IPS DF 4.7 (cell line): Measurements from ENCODE around the gene AUTS2.

Source experiments
- DNase-seq: peaks from one replicate; pipeline ENCODE4 v3.0.0-alpha.2; 2013; ENCODE audit warnings: low spot score; ENCODE audit errors: extremely low read depth

AUTS2 gene

DNA sequence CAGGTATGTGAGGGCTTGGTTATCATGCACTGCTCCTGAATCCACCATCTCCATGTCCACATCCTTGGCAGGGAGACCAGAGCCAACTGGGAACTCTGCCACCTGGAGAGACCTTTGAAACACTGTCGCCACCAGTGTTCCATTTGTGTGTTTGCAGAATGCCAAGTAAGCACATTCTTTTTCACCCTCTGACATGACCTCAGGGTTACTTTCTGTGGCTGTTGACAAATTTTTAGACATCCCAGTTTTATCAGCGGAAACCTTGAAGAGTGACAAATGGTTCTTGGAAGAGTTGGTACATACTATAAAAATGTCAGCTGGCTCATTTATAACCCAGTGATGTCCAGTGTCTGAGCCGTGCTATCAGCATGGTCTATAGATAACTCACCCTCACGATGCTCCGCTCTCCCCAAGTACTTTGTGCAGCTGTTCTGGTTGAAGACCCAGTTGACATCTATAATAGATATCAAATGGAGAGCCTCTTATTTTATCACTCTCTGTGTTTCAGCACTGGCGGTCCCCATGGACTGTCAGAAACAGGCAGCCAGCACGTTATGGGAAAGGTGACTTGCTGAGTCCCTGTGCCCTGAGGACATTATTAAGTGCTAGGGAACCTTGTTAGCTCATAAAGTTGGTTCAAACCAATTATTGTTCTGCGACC is 970.5 kb downstream of the AUTS2 start:
- no peak for DNase-seq

DNA sequence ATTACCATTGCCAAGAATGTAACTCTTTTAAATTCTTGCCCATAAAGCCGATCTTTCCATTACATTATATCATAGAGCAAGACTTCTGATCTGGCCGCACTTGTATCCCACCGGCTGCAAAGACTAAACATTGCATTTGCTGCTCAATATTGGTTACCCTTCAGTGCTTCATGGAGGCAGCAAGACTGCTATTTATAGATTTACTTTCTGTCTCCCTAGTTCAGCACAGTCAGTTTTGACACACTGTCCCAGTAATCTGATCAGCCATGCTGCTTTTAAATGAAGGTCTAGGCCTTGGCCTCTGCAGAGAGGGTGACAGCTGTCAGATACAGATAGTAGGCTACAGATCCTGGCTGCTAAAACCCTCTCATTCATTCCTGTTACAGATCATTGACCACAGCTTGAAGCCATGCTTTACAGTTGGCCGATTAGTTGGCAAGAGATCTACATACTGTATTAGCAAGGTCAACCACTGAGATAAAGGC is 971.1 kb downstream of the AUTS2 start:
- no peak for DNase-seq

DNA sequence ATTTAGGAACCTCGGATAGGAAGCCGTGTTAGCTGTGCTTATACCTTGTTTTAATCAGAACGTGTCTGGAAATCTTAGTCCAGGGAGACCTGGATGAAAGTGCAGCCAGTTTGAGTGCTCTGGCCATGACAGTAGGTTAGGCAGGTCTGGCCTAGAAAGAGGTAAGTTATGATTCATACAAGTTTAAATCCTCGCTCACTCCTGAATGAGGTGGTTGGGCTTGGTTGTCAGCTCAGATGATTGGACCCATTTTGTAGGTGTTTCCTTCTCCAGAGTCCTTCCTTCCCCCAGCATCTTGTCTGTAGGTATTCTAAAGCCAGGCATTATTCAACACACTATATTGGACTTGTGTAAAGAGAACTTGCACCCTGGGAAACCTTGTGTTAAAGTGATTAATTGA is 971.8 kb downstream of the AUTS2 start:
- no peak for DNase-seq

DNA sequence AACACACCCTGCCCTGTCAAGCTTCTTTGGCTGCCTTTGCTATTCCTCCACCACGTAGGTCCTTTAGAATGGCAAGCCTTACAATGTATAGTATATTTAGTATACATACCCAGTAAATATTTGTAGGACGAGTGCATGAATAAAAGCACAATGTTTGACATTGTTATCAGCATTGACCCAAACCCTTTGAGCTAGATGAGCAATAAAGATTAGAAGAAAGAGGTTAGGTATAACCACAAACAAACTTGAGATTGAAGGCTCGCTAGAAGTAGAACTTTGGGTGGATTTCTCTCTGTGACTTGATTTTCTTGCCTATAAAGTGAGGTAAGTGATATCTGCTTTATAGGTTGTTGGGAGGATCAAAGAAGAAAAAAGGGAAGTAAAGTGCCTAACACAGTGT is 972.7 kb downstream of the AUTS2 start:
- DNase-seq, result no peak

DNA sequence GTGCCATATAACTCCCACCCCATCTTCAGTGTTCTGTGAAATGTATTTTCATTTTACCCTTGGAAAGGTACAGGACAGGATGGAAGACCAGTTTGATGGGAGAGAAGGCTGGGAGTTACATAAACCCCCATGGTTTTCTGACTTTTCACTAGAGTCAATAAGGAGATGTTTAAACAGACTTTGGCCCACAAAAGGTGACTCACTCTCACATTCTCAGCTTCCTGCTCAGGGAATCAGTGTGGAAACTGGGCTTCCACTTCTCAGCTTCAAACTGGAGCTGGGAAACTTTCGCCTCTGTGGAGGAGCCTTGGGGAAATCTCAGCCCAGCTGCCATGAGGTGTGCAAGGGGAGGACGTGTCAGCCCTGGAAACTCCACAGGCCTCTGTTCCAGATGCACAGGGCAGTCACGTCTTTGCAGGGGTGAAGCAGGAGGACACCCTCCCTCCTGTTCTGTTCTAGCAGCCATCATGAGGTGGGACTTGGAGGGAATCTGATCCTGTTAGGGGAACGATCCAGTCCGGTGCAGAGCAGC is 973.2 kb downstream of the AUTS2 start:
- DNase-seq, result no peak

DNA sequence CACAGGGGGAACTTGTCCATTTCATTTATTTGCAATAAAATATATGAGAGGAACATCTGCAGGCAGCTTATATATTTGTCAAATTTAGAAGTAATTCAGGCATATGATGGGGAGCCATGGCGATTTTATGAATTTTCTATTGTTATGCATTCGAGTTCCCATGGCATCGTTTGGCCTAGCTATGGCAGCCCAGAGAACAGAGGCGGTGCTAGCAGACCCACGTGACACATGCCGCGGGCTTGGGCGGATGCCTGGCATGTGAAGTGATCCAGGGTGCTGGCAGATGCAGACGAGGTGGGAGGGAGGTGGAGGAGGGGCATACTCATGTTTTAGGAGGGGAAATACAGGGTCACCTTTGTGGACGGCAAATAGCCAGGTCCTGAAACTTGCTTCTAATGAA is 973.7 kb downstream of the AUTS2 start:
- no peak for DNase-seq

DNA sequence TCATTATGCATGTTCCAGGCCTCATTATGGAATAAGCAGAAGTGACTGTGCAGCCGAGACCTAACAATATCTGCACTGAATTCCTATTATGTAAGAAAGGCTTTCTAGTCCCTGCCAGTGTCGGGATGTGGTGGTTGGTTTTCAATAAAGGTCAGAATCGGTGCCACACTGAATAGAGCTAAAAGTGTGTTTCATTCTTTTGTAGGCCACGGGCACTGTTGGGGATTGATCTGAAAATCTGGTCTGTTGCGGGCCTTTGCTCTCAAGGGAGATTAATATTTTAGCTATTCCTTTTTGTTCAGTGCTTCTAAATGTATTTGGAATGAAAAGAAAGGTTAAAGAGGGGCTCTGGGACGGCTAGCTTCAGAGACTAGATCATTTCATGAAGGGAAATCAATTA is 974.3 kb downstream of the AUTS2 start:
- DNase-seq, result no peak

DNA sequence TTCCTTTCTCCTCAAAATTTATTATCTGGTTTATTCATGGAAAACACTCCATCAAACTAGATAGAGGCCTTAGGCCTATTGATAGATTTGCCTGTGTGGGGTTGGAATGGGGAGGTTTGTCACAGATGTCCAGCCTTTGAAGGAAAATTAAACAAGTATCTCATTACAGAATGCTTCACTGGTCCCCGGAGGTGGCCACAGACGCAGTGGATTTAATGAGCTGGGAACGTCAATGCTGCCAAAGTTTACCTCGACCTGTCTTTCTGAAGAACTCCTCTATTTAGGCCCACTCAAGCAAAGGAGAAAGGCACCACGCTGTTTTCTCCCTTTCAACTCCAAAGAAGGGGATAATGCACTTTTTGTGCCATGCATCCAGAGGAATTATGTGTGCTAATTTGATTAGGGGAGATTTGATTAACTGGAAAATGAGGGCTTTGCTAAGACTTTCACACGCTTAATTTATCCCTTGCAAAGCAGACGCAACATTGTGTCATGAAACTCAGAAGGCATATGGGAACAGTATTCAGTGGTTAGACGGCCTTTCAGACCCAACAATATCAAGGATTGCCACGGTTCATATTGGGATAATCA is 974.9 kb downstream of the AUTS2 start:
- DNase-seq, result no peak

DNA sequence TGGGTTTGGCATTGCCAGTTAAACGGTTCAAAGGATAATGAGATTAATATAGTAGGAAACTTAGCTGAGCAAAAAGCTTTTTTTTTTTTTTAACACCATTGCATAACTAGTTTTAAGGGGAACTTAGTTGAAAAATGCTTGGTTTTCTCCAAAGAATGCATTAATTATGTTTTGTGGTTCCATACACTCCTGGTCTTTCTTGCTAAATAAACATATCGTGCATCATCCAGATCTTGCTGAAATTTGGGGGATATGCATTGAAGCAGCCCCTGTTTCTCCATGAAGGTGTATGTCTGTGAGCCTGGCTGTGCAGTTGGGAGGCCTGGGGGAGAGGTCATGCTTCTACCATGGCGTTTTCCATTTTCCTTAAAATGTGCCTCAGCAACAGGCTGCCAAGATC is 975.4 kb downstream of the AUTS2 start:
- no peak for DNase-seq

DNA sequence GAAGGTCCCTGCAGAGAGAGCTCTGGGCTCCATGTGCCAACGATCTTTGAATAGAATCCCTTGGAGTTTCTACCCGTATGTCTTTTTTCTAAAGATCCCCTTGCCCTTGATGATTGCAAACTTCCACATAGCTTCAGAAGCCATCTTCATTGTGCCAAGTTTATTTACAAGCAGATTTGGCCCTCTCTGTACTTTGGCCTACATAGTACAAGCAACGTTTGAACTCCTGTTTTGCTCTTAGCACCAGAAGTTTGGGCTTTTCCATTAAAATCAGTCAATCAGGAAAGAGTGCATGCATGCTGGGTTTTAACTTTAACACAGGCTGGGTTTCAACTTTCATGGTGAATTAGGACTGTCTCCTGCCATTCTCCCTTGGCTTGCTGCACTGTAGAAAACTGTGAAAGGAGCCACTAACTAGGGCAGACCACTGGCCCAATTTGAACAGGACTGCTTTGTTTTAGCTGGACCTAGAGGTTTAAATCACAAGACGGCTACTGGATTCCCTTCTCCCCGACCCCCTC is 976.1 kb downstream of the AUTS2 start:
- DNase-seq, result no peak

DNA sequence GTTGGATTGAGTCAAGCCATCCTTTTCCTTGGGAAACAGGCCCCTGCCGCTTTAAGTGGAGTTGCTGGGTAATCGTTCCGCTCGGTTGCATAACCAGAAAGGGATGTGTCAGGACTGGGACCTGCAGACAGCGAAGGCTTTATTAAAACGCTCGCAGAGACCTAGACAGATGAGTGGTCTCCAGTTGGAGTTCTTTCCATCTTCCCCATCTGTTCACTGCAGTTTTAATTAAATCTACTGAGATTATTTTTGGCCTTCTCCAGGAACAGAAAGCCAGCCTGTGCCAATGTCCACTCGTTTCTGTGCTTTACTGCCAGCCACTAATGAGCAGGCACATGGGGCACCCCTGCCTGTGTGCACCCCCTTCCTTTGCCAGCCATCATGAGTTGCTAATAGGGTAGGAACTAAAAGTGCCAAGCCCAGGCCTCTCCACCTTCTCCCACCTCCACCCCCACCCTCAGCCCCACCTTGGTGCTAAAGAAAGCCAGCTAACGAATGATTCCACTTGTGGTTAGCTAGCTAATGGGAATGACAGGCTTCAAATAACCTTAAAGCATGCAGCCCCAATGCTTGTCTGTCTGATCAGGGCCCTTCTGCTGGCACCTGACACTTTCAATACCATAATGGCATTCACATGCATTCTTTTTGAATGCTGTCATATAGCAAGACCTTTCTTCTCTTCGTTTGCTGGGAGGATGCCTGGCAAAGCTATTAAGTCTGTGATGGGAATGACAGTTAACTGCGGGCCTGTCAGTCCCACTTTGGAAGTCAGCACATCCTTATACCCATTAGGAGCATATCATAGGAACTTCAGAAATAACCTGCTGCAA is 976.9 kb downstream of the AUTS2 start:
- no peak for DNase-seq

DNA sequence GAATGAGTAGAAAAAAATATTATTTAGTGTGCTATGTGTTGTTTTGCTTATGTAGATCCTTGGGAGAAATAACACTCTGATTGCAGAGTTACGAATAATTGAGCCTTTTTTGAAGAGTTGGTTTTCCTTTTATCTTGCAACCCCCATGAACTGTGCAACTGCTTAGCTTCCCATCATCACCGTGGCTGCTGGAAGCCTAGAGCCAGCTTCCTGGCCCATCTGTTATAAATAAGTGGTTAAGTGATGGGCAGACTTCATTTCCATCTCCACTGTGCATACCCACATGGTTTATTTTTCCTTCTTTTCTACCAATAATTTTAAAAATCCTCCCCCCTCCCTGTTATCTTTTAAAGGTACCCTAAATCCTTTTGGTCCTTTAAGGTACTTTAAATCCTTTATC is 978.8 kb downstream of the AUTS2 start:
- DNase-seq, result no peak

DNA sequence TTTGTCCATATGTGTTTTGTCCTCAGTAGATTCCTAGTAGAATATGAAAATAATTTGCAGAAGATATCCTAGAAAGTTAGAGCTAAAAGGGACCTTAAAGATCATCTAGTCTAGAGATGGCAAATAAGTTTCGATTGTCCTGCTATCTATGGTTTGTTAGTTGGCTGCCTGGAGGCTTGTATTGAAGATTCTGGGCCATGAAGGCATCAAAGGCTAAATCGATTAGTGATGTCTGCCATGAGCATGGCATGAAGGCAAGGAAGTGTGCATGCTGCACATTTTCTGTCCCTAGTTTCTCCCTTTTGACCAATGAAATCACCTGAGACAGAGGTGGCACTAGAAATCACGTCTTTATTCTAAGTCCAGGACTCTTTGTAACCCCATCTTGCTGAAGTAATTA is 979.9 kb downstream of the AUTS2 start:
- DNase-seq, result no peak

DNA sequence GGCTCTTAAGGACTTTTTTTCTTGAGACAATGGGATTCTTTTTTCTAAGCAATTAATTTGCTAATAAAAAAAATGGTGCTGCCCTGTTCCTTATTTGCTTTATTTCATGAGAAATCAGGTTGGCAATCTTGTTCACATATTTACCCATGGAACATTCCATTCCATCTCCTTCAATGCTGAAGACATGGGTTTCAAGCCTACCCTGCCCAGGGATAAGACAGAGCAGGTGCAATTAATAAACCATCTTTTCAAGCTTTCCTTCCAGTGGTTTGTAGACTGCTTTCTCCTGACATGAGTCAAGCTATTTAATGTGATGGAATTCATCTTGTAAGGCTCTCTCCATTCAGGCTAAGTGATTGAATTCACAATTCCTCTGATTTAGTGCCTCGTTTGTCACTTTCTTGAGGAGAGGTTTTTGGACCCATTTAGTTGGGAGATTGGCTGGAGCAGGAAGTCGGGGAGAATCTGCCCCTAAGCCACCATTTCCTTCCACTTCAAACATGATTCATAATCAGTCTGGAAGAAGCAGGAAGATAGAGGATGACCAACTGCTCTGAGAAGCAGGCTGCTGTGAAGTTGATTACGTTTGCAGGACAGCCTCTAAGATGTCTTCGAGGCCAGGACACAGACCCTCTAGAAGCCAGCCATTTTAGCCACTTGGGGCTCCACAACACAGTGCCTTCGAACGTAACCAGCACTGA is 981.3 kb downstream of the AUTS2 start:
- DNase-seq, result no peak

DNA sequence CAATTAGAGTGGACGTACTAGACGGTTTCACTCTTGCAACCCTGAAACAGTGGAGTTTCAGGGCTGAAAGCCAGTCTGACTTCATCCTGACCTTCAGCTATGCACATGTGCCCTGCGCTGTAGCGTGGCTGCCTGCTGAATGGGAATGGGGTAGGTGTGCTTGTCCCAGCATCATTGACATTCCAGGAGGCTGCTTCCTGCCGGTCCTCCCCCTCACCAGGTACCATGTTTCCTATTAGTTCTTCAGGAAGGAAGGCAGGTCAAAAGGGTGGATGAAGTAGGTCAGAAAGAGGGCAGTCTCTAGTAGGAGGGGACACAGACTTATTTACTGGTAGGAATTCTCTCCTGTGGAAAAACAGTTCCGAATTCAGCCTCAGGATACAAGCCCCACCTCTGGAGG is 981.9 kb downstream of the AUTS2 start:
- DNase-seq, result no peak

DNA sequence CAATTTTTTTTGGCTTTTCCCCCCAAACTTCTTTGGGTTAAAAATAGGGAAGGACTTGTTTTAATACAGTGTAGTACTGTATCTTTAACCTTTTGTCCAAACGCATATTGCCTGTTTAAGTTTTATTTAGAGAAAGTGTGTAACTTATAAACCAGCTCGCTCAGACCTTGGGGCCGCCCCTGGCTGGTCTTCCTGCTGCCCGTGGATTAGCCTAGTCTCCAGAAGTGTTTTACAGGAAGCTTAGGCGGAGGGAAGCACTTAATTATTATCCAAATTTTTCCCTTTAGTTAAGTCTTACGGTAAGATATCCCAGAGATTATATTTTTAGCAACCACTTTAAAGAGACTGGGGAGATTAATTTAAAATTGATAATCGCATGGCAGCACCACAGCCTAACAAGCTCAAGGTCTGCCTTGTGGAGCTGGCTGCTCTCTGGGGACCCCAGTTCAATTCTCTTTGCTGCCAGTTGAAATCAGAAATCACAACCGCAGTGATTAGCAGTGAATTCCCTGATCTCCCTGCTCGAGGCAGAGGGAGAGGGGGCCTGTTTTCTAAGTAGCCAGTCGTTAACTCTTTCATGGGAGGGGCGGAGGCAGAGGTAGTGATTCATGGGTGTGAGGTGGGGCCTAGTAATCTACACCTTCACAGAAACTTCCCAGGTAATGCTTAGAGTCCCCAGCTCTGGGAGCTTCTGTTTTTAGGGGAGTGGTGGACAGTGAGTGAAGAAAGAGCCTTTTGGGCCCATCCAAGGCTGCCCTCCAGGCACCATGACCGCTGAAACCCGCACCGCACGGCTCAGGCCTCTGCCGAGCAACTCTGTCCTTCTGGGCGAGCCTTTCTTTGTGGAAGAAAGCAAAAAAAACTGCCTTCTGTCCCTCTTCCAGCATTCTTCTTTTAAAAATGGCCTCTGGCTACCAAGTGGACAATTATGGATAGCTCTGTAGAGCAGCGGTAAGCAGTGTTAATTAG is 984.9 kb downstream of the AUTS2 start:
- no peak for DNase-seq

DNA sequence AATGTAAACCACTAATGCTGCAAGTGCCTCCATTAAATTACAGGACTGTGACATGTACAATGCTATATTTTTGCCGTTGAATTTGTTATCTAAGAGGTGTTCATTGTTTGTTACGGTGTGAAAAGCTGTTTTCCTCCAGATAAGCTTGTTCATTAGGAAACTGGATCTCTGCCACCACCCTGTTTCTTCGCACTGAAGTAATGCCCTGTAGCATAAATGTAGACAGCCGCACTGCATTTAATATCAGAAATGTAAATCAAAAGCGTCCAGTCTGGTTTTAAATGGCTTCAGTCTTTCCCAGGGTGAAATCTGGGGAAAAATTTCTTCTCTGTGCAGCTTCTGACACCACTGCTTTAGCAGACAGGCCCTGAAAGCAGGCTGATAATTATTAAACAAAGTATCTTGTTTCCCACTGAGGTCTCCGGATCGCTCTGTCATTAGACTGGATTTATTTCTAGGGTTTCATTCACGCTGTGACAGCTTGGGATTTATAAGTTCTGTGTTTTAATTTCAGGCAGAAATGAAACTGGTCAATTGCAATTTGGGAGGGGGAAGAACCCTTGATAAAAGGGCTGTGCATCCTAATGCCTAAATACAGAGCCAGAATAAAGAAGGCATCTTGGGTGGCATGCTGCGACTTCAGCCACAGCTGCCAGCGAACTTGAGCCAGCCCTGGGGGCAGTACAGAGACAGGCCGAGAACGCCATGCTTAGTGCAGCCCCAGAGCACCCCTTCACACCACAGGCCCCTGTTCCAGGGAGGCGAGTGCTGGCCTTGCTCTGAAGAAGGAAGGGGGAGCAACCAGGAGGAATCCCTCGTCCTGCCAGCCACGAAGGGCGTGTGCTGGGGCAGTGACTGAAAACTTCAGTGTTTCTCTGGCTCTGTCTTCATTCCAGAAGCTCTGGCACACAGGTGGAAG is 985.9 kb downstream of the AUTS2 start:
- DNase-seq, result no peak

DNA sequence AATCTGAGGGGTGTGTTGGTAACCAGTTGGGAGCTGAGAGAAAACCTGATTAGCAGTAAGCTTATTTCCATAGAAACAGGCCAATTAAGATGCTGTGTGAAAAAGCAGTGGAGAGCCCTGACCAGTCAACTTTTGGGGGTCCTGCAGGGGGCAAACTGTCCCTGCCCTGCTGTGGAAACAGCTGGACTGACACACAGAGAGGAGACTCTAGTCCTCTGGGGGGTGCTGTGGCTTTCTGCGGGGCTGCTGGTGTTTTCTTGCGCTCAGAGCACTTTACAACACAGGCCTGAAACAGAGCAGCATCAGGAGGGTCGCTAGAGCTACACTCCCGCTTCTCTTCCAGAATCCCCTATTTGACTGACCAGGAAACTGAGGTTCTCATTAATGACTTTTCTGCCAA is 986.8 kb downstream of the AUTS2 start:
- no peak for DNase-seq

DNA sequence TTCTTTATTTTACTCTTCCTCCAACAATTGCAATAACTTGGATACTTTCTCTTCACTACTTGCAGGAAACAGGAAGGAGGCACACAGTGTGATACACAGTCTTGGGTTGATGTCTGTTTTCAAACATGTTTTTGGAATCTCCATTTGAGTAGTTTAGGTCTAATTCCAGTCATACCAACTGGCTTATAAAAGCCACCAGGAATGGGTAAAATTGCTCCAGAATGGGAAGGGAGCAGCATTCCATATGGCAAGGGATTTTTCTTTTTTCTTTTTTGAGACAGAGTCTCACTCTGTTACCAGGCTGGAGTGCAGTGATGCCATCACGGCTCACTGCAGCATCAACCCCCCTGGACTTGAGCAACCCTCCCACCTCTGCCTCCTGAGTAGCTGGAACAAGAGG is 988.5 kb downstream of the AUTS2 start:
- no peak for DNase-seq
